Tibial nerve (tissue), 4 donors: ENCODE measurements around the gene SYT1.

ENCODE experiments used
- CTCF ChIP-seq, 5 experiments: fragments of 200-600 bp in 3 of 5; fragments of 450-650 bp in 2 of 5; sonication (generic) in 3 of 5; IDR thresholded peaks; one replicate each; pipeline ENCODE4 v1.5.1; 2016 to 2019; ENCODE audit warnings: antibody characterized with exemption in 5 of 5, mild to moderate bottlenecking in 3 of 5, moderate library complexity in 2 of 5
- EP300 ChIP-seq, 2 donors: sonication (generic); formaldehyde crosslinking; IDR thresholded peaks; one replicate each; pipeline ENCODE4 v1.6.1; 2017; ENCODE audit warnings: antibody characterized with exemption in 2 of 2, mild to moderate bottlenecking in 1 of 2
- POLR2A ChIP-seq, 2 donors: fragments of 450-650 bp; IDR thresholded peaks; one replicate each; pipeline ENCODE4 v1.6.1; 2017; ENCODE audit warnings: antibody characterized with exemption in 2 of 2, mild to moderate bottlenecking in 2 of 2, moderate library complexity in 2 of 2

- TF ChIP-seq CTCF (IDR thresholded peaks at IDR 0.05) (no peak), POLR2A (IDR thresholded peaks at IDR 0.05) (no peak), EP300 (IDR thresholded peaks at IDR 0.05) (no peak)
Observed at GRCh38 chr12:79162948-79163347, 298.4 kb downstream of the SYT1 start.
